GM18517 (cell line): ENCODE measurements around the gene NET1.

Experiments
- ATAC-seq: cut with Tn5 transposase; IDR thresholded peaks from one replicate; pipeline ENCODE4 v1.9.1; 2021; ENCODE audit warnings: mild to moderate bottlenecking, moderate library complexity; ENCODE audit not compliant: unreplicated experiment

NET1 gene

GRCh38 chr10:5497948-5498730 is 85.8 kb downstream of the NET1 start:
- ATAC-seq, result no peak

DNA sequence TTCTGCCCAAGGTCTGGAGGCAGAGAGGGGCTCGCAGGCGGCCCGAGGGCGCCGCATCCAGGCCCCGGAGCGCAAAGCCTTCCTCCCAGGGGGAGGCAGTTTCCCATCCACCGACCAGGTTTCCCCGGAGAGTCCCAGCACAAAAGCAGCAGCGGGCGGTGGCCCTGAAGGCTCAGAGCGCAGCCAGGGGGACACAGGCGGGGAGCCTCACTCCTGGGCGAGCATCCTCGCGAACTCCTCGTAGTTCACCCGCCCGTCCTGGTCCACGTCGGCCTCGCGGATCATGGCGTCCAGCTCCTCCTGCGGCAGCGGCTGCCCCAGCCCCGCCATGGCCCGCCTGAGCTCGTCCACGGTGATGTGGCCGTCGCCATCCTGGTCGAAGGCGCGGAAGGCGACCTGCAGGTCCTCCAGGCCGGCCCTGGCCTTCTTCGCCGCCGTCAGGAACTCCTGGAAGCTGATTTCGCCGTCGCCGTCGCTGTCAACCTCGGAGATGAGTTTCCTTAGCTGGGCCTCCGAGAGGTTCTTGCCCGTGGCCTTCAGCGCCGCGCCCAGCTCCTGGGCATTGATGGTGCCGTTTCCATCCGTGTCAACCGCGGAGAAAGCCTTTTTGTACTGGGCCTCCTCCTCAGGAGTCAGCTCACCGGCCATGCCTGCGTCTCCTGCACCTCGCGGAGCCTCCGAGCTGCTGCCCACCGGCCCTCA is 86.6 kb downstream of the NET1 start:
- no peak for ATAC-seq

DNA sequence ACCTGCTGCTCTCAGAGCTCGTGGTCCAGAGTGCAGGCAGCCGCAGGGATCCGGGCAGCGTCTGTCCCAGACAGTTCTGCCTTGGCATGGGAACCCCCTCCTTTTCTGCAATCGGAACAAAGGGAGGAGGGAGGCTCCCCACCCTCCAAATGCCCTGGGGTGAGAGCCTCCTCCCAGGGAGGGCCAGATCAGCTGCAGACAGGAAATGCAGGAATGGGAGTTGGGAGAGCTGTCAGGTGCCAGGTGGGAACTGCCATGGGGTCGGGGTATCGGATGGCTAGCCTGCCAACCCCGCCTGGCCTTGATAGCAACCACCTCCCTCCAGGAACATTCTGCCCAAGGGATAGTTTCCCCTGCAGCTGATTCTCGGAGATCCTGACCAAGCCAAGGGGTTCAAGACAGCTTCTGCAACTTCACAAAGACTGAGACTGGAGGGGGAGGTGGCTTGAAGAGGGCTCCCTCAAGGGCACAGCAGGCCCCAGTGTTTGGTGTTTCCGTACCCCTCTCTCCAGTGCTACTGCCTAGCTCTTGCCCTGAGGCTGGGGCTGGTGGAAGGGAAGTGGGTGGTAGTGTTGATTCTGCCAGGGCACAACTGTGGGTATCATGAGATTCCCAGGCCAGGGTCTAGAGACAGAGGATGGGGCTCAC is 87.3 kb downstream of the NET1 start, which contains the start of gene CALML5:
CALML5 (minus strand) TSS at position 78 of the 648 bp plus-strand sequence. CDS start 132 bp downstream, outside the sequence.
- no peak for ATAC-seq

GRCh38 chr10:5500162-5500670 is 87.9 kb downstream of the NET1 start:
- no peak for ATAC-seq

- ATAC-seq, result no peak
These were observed 88.6 kb downstream of the NET1 start for GRCh38 chr10:5500910-5501309.

DNA sequence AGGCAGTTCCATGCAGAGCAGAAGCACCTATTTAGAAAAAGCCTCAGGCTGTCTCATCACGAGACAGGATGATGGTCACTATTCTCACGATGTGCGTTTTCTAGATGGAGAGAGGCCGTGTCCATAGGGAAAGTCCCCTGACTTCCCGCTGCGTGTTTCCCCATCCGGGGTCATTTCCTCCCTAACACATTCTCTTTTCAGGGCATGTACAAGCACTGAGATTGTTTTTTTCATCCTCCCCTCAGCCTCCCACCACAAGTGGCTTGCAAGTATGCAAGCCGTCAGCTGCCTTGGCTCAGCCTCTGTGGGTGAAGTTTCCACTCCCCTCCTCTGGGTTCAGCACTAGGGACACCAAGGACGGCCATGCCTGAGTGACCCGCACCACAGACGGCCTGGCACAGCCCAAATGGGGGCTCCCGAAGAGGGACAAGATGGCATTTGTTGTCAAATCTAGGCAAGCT is 89.7 kb downstream of the NET1 start:
- no peak for ATAC-seq

GRCh38 chr10:5502571-5503476 is 90.5 kb downstream of the NET1 start:
- ATAC-seq, result no peak

DNA sequence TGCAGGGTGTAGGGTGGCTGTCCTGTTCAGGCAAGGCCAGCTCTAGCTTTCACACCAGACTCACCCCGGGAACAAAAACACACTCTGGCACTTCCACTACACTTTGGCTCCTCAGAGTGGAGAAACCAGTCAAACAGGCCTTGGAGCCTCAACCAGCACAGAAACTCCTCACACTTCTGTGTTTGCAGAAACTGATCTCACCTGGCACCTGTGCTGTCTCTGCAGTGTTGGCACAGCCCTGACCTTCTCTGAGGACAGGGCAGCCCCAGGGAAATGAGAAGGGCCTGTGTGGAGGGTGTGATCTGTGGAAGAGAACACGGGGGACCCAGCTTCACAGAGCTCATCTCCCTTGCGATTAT is 91.1 kb downstream of the NET1 start:
- ATAC-seq, result no peak

DNA sequence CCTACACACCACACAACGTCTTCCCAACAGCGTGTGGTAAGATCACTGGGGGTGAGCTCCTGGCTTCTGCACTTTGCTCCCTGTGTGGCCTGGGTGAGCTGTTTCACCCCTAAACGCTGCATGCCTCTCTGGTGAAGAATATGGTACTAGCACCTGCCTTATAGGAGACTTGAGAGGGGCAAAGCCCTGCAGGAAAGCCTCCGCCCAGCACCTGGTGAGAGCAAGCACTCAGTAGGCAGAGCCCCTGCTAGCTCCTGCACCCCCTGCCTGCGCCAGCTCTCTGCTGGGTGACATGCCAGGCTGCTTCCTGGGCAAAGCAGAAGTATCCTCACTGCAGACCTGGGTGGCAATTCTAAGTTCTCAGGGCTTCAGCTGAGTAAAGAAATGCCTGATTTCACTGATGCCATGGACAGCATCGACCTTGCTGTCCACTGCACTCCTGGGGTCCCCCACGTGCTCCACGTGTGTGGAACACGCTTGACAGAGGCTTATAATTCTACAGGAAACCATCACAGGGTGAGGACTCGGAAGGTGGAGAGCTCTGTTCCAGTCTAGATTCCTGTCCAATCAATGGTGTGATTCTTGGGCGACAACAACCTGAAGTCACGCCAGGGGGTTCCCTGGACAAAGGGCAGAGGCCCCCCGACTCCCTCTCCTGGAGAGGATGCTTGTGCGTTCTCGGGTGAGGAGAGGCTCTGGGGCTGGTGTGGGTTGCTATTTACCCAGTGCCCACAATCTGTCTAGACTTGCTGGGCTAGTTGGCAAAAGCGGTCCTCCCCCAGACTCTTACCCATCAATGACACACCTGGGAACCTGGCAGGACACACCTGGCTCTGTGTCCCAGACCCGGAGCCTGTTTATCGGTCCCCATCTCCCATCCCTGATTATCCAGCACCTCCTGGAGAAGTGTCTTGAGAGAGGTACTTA is 92.1 kb downstream of the NET1 start:
- ATAC-seq, result no peak

DNA sequence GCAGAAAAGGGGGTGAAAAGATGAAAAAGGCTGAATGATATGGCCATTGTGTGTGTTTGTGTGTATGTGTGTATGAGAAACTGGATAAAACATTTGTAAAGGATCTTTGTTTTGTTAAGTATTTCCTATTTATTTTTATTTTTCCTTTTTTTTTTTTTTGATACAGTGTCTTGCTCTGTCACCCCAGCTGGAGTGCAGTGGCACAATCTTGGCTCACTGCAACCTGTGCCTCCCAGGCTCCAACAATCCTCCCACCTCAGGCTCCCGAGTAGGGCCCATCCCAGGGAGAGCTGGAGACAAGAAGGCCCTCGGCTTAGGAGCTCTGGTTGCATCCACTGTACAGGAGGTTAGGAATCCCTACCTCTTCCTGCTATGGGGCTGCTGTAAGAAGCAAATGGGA is 93.9 kb downstream of the NET1 start:
- no peak for ATAC-seq

DNA sequence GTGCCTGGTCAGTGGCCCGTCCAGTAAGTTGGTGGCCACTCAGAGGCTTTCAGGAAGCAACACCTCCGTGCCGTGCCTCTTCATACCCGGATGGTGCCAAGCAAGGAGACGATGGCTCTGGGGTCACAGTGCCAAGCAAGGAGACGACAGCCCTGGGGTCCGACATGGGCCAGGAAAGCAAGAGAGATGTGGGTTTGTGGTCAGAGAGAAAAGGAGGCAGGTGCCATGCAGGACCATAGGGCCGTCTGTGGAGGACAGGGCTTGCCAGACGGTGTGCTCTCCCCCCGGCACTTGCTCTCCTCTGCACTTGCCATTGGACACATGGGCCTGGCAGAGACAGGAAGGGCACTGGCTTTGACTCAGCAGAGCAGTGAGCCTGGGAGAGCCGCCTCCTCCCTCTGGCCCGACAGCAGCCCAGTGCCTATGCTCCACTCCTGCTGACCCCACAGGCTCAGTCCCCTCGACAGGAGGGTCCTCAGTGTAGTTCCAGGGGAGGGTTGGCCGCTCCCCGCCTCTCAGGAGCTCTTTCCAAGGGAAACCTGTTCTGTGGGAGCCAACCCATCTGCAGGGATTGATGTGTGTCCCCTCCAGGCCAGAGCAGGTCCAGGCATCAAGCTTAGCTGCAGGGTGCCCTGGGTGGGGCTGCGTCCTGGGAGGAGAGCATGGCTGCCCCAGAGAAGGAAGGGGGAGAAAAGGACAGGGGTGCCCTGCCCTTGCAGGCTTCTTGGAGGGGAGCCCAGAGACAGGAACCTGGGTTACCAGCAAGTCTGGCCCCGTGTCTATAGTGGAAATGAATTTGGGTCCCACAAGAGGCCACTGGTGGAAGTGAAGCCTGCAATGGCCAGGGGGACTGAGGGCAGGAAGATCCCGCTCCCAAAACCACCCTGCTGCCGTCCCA is 94.6 kb downstream of the NET1 start:
- no peak for ATAC-seq

GRCh38 chr10:5507649-5508131 is 95.3 kb downstream of the NET1 start:
- ATAC-seq, result no peak

DNA sequence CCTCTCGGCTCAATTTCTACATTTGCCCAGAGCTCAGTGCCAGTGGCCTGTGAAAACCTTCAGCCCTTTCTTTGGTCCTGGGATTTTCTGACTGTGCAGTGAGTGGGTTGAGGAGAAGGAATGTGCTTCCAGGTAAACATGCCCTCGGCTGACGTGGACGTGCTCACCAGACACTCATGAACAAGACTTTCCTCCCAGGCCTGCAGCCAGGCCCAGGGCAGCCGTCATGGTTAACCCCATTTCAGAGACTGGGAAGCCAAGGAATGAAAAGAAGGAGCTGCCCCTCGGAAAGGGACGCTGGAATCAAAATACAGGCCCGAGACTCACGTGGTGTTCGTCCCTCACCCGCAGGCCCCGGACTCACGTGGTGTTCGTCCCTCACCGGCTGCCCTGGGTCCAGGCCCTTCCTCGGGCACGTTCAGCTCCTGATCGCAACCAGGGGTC is 95.8 kb downstream of the NET1 start:
- ATAC-seq, result no peak
